AG10803 (cell line): ENCODE data around the gene ZNF106.

Experiments used
- DNase-seq: peaks from one replicate; pipeline ENCODE4 v3.0.0; 2010; ENCODE audit warnings: low read depth
- H3K4me3 ChIP-seq: 2 replicates; pipeline ENCODE4 v1.5.1; 2011; ENCODE audit warnings: mild to moderate bottlenecking, low read length, control low read depth
- CTCF ChIP-seq: conservative IDR thresholded peaks from 2 replicates; pipeline ENCODE4 v1.5.1; 2011; ENCODE audit warnings: mild to moderate bottlenecking, low read length, control low read depth, inconsistent platforms

The ZNF106 gene

GRCh38 chr15:42444415-42445063, 46.4 kb downstream of the ZNF106 start:
- no peak overlapping the region for H3K4me3 ChIP-seq
- TF ChIP-seq CTCF, result no peak
- no peak for DNase-seq

GRCh38 chr15:42427429-42428223, 63.3 kb downstream of the ZNF106 start:
- peak; percentile 95 for DNase-seq
- TF ChIP-seq CTCF, result no peak
- no peak overlapping the region for H3K4me3 ChIP-seq

DNA sequence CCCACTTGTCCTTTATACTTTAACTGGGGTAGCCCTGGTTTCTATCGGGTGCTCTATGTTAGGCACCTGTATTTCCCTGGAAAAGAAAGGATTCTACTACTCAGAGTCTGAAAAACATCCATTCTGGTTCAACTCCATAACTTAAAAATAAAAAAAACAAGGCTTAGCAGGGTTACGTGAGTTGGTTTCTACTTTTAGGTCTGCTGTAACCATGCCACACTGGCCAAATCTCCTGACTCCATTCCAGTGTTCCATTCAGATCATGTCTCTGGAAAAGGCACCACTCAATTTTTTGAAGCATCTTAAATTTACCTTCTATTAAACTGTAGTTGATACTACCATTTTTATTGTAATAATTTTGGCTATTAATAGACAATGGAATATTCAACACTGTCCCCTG, 69.6 kb downstream of the ZNF106 start:
- no peak for TF ChIP-seq CTCF
- H3K4me3 ChIP-seq, result no peak overlapping the region

GRCh38 chr15:42419369-42419768, 71.6 kb downstream of the ZNF106 start:
- no peak for TF ChIP-seq CTCF
- H3K4me3 ChIP-seq, result no peak overlapping the region
- no peak for DNase-seq

More for the DNA sequence above, 69.6 kb downstream of the ZNF106 start:
- no peak for DNase-seq

- no peak overlapping the region for H3K4me3 ChIP-seq
- TF ChIP-seq CTCF, result no peak
- no peak for DNase-seq
Measured at GRCh38 chr15:42413920-42414319, 77.0 kb downstream of the ZNF106 start.

GRCh38 chr15:42411884-42412283, 79.1 kb downstream of the ZNF106 start:
- H3K4me3 ChIP-seq, result no peak overlapping the region
- TF ChIP-seq CTCF, result no peak
- no peak for DNase-seq

- H3K4me3 ChIP-seq, result no peak overlapping the region
- DNase-seq, result no peak
- TF ChIP-seq CTCF, result no peak
Measured at GRCh38 chr15:42409011-42409410, 81.9 kb downstream of the ZNF106 start.
